Prostate gland (tissue), 2 donors: Measurements from ENCODE around the gene LRRC53.

Source experiments
- POLR2A ChIP-seq: fragments of 450-650 bp; IDR thresholded peaks from one replicate; pipeline ENCODE4 v1.6.1; 2016; ENCODE audit warnings: antibody characterized with exemption, mild to moderate bottlenecking
- TF ChIP-seq, protein P1 (sequence below), 4 experiments: fragments of 200-600 bp in 2 of 4; fragments of 450-650 bp in 2 of 4; sonication (generic) in 2 of 4; IDR thresholded peaks; 1 replicate in 3 of 4; 2 replicates in 1 of 4; pipeline ENCODE4 v1.5.1; 2016 to 2019; ENCODE audit warnings: antibody characterized with exemption in 4 of 4, mild to moderate bottlenecking in 2 of 4, moderate library complexity in 2 of 4

DNA sequence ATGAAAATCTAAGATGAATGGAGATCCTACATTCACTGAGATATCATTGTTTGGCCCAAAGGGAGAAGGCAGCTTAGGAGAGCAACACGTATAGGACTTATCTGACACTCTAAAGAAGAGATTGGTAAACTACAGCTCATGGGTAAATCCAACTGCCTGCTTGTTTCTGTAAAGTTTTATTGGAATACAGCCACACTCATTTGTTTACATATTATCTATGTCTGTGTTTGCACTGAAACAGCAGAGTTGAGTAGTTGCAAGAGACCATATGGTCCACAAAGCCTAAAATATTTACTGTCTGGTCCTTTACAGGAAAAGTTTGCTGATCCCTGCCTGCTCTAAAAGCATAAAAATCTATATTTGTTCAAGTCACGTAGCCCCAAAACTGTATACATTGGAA is 14.3 kb upstream of the LRRC53 start:
- TF ChIP-seq, protein P1, sequence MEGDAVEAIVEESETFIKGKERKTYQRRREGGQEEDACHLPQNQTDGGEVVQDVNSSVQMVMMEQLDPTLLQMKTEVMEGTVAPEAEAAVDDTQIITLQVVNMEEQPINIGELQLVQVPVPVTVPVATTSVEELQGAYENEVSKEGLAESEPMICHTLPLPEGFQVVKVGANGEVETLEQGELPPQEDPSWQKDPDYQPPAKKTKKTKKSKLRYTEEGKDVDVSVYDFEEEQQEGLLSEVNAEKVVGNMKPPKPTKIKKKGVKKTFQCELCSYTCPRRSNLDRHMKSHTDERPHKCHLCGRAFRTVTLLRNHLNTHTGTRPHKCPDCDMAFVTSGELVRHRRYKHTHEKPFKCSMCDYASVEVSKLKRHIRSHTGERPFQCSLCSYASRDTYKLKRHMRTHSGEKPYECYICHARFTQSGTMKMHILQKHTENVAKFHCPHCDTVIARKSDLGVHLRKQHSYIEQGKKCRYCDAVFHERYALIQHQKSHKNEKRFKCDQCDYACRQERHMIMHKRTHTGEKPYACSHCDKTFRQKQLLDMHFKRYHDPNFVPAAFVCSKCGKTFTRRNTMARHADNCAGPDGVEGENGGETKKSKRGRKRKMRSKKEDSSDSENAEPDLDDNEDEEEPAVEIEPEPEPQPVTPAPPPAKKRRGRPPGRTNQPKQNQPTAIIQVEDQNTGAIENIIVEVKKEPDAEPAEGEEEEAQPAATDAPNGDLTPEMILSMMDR (IDR thresholded peaks at IDR 0.05), result no peak
- no peak for TF ChIP-seq POLR2A
